SK-N-SH treated with all-trans-retinoic acid at 6 μM for 48 hours (cell line): ENCODE measurements around the gene PRPF38B.

Experiments used
- ATAC-seq: fragments of 200-7000 bp; cut with Tn5 transposase; 3 replicates; pipeline ENCODE4 v1.9.1; 2020; ENCODE audit warnings: mild to moderate bottlenecking, moderate library complexity
- ARNTL ChIP-seq: fragments of 450-650 bp; formaldehyde crosslinking; IDR thresholded peaks from 2 replicates; pipeline ENCODE4 v1.5.0; 2020; ENCODE audit warnings: low read depth, mild to moderate bottlenecking, moderate library complexity, borderline replicate concordance
- BACH2 ChIP-seq: fragments of 250-450 bp; sonication (Bioruptor Pico); IDR thresholded peaks from 2 replicates; pipeline ENCODE4 v1.9.0; 2021; ENCODE audit warnings: mild to moderate bottlenecking, borderline replicate concordance
- CREB5 ChIP-seq: fragments of 250-450 bp; sonication (Bioruptor Pico); IDR thresholded peaks from 2 replicates; pipeline ENCODE4 v1.5.1; 2020; ENCODE audit warnings: low read depth, mild to moderate bottlenecking, moderate library complexity
- CSDC2 ChIP-seq: fragments of 250-450 bp; sonication (Bioruptor Pico); IDR thresholded peaks from 2 replicates; pipeline ENCODE4 v1.5.0; 2020; ENCODE audit warnings: mild to moderate bottlenecking, moderate library complexity
- ESRRG ChIP-seq: fragments of 250-450 bp; sonication (Bioruptor Pico); IDR thresholded peaks from 2 replicates; pipeline ENCODE4 v1.6.1; 2021; ENCODE audit warnings: mild to moderate bottlenecking
- GLIS3 ChIP-seq: fragments of 250-450 bp; sonication (Bioruptor Pico); IDR thresholded peaks from 2 replicates; pipeline ENCODE4 v1.5.0; 2020; ENCODE audit warnings: mild to moderate bottlenecking, moderate library complexity
- POU6F1 ChIP-seq: fragments of 250-450 bp; sonication (Bioruptor Pico); IDR thresholded peaks from 2 replicates; pipeline ENCODE4 v1.8.0; 2021; ENCODE audit warnings: low read depth, mild to moderate bottlenecking, moderate library complexity, borderline replicate concordance
- PPARA ChIP-seq: fragments of 250-450 bp; sonication (Bioruptor Pico); IDR thresholded peaks from 2 replicates; pipeline ENCODE4 v1.5.0; 2020; ENCODE audit warnings: mild to moderate bottlenecking, borderline replicate concordance
- RARB ChIP-seq: fragments of 250-450 bp; sonication (Bioruptor Pico); IDR thresholded peaks from 2 replicates; pipeline ENCODE4 v1.8.0; 2021; ENCODE audit warnings: mild to moderate bottlenecking, moderate library complexity
- SNAI2 ChIP-seq: fragments of 250-450 bp; sonication (Bioruptor Pico); IDR thresholded peaks from 2 replicates; pipeline ENCODE4 v1.5.0; 2020; ENCODE audit warnings: mild to moderate bottlenecking, moderate library complexity
- TCF4 ChIP-seq: fragments of 250-450 bp; sonication (Bioruptor Pico); IDR thresholded peaks from 2 replicates; pipeline ENCODE4 v1.8.0; 2021; ENCODE audit warnings: mild to moderate bottlenecking, moderate library complexity, borderline replicate concordance
- TOX ChIP-seq: fragments of 250-450 bp; sonication (Bioruptor Pico); IDR thresholded peaks from 2 replicates; pipeline ENCODE4 v1.8.0; 2021; ENCODE audit warnings: mild to moderate bottlenecking, moderate library complexity, borderline replicate concordance
- ZC3H10 ChIP-seq: fragments of 250-450 bp; sonication (Bioruptor Pico); IDR thresholded peaks from 2 replicates; pipeline ENCODE4 v1.5.1; 2021; ENCODE audit warnings: mild to moderate bottlenecking, moderate library complexity
- ZFP3 ChIP-seq: fragments of 250-450 bp; sonication (Bioruptor Pico); IDR thresholded peaks from 2 replicates; pipeline ENCODE4 v1.5.0; 2020; ENCODE audit warnings: mild to moderate bottlenecking, moderate library complexity
- ZFP30 ChIP-seq: fragments of 450-650 bp; formaldehyde crosslinking; IDR thresholded peaks from 2 replicates; pipeline ENCODE4 v1.5.0; 2022; ENCODE audit warnings: mild to moderate bottlenecking, moderate library complexity
- ZNF565 ChIP-seq: fragments of 450-650 bp; formaldehyde crosslinking; conservative IDR thresholded peaks from 2 replicates; pipeline ENCODE4 v1.5.0; 2020; ENCODE audit warnings: low read depth, mild to moderate bottlenecking, moderate library complexity
- ZNF8 ChIP-seq: fragments of 450-650 bp; formaldehyde crosslinking; IDR thresholded peaks from 2 replicates; pipeline ENCODE4 v1.5.0; 2020; ENCODE audit warnings: mild to moderate bottlenecking, moderate library complexity
- TF ChIP-seq, protein P1 (sequence below): fragments of 250-450 bp; sonication (Bioruptor Pico); IDR thresholded peaks from 2 replicates; pipeline ENCODE4 v1.8.0; 2020; ENCODE audit warnings: mild to moderate bottlenecking, moderate library complexity, borderline replicate concordance
- TF ChIP-seq, protein P2 (sequence below): fragments of 250-450 bp; sonication (Bioruptor Pico); IDR thresholded peaks from 2 replicates; pipeline ENCODE4 v1.5.0; 2020; ENCODE audit warnings: mild to moderate bottlenecking, moderate library complexity
- TF ChIP-seq, protein P3 (sequence below): fragments of 250-450 bp; sonication (Bioruptor Pico); IDR thresholded peaks from 2 replicates; pipeline ENCODE4 v1.5.1; 2021; ENCODE audit warnings: mild to moderate bottlenecking, moderate library complexity

The PRPF38B gene

DNA sequence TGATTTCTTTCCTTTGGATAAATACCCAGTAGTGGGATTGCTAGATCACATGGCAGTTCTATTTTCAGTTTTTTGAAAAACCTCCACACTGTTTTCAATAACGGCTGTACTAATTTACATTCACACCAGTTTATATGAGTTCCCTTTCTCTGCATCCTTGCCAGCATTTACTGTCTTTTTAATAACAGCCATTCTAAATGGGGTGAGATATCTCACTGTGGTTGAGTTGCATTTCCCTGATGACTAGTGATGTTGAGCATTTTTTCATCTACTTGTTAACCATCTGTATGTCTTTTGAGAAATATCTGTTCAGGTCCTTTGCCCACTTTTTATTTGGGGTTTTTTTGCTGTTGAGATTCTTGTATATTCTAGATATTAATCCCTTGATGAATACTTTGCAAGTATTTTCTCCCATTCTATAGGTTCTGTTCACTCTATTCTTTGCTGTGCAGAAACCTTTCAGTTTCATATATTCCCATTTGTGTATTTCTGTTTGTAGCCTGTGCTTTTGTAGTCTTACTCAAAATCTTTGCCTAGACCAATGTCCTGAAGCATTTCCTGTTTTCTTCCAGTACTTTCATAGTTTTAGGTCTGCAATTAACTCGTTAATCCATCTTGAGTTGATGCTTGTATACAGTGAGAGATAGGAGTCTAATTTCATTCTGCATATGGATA is 38.5 kb upstream of the PRPF38B start (continued):
- TF ChIP-seq, protein P1, sequence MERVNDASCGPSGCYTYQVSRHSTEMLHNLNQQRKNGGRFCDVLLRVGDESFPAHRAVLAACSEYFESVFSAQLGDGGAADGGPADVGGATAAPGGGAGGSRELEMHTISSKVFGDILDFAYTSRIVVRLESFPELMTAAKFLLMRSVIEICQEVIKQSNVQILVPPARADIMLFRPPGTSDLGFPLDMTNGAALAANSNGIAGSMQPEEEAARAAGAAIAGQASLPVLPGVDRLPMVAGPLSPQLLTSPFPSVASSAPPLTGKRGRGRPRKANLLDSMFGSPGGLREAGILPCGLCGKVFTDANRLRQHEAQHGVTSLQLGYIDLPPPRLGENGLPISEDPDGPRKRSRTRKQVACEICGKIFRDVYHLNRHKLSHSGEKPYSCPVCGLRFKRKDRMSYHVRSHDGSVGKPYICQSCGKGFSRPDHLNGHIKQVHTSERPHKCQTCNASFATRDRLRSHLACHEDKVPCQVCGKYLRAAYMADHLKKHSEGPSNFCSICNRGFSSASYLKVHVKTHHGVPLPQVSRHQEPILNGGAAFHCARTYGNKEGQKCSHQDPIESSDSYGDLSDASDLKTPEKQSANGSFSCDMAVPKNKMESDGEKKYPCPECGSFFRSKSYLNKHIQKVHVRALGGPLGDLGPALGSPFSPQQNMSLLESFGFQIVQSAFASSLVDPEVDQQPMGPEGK (CRISPR knock-in tag): no peak
- TF ChIP-seq ZFP3 (CRISPR knock-in tag): no peak
- no peak for TF ChIP-seq ESRRG (CRISPR knock-in tag)
- TF ChIP-seq TOX: no peak
- TF ChIP-seq POU6F1 (CRISPR knock-in tag): no peak
- no peak for TF ChIP-seq BACH2
- TF ChIP-seq SNAI2 (CRISPR knock-in tag): no peak
- TF ChIP-seq RARB (CRISPR knock-in tag): no peak
- TF ChIP-seq GLIS3 (CRISPR knock-in tag): no peak

DNA sequence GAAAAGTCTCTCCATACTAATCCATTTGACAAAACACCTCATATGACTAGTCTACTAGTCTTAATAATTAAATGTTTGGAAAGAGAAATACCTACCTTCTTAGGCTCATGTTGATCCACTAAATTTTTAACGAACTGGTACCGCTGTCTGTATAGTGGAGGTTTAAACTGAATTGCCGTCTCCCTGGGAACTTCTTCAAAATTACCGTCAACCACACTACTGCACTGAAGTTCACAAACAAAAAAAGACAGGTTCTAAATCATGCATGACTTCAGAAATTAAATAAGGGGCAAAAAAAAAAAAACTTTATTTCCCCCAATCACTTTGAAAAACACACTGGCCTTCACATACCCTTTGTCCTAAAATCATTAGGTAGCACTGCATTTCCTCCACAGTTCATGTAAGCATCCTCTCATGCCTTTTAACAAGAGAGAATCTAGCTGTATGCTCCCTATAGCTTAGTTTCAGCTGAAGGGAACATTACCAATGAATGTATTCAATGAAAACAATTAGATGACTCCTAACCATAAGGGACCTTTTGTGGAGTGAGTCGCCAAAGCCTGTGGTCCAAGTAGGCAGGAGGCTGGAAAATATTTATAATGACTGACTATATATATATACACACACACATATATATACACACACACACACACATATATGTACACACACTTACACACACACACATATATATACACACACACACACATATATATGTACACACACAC is 34.6 kb upstream of the PRPF38B start:
- no peak for ATAC-seq
- no peak for TF ChIP-seq BACH2
- TF ChIP-seq, protein P2, sequence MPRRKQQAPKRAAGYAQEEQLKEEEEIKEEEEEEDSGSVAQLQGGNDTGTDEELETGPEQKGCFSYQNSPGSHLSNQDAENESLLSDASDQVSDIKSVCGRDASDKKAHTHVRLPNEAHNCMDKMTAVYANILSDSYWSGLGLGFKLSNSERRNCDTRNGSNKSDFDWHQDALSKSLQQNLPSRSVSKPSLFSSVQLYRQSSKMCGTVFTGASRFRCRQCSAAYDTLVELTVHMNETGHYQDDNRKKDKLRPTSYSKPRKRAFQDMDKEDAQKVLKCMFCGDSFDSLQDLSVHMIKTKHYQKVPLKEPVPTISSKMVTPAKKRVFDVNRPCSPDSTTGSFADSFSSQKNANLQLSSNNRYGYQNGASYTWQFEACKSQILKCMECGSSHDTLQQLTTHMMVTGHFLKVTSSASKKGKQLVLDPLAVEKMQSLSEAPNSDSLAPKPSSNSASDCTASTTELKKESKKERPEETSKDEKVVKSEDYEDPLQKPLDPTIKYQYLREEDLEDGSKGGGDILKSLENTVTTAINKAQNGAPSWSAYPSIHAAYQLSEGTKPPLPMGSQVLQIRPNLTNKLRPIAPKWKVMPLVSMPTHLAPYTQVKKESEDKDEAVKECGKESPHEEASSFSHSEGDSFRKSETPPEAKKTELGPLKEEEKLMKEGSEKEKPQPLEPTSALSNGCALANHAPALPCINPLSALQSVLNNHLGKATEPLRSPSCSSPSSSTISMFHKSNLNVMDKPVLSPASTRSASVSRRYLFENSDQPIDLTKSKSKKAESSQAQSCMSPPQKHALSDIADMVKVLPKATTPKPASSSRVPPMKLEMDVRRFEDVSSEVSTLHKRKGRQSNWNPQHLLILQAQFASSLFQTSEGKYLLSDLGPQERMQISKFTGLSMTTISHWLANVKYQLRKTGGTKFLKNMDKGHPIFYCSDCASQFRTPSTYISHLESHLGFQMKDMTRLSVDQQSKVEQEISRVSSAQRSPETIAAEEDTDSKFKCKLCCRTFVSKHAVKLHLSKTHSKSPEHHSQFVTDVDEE: no peak
- TF ChIP-seq ARNTL (CRISPR knock-in tag): no peak
- no peak for TF ChIP-seq TCF4 (CRISPR knock-in tag)
- no peak for TF ChIP-seq CSDC2 (CRISPR knock-in tag)

GRCh38 chr1:108661030-108661609 is 31.0 kb upstream of the PRPF38B start, which contains the start of gene HENMT1:
Gene HENMT1 (minus strand): TSS chr1:108661093. CDS start chr1:108659884, 1,209 bp downstream.
- ATAC-seq: peak; percentile 43; the same call in 2 of the 3 replicates

More at GRCh38 chr1:108661030-108661609, 31.0 kb upstream of the PRPF38B start, which contains the start of gene HENMT1:
- no peak for TF ChIP-seq ZFP3 (CRISPR knock-in tag)
- no peak for TF ChIP-seq ZNF8 (CRISPR knock-in tag)
- no peak for TF ChIP-seq ZFP30 (CRISPR knock-in tag)
- TF ChIP-seq POU6F1 (CRISPR knock-in tag): no peak
- no peak for TF ChIP-seq RARB (CRISPR knock-in tag)
- no peak for TF ChIP-seq ZC3H10 (CRISPR knock-in tag)
- TF ChIP-seq PPARA (CRISPR knock-in tag): no peak
- no peak for TF ChIP-seq GLIS3 (CRISPR knock-in tag)
- no peak for TF ChIP-seq ESRRG (CRISPR knock-in tag)
- TF ChIP-seq SNAI2 (CRISPR knock-in tag): no peak
- no peak for TF ChIP-seq CSDC2 (CRISPR knock-in tag)
- no peak for TF ChIP-seq BACH2
- TF ChIP-seq, protein P1 (CRISPR knock-in tag): no peak
- TF ChIP-seq TOX: no peak
- TF ChIP-seq ZNF565: no peak
- no peak for TF ChIP-seq CREB5 (CRISPR knock-in tag)
- TF ChIP-seq, protein P3, sequence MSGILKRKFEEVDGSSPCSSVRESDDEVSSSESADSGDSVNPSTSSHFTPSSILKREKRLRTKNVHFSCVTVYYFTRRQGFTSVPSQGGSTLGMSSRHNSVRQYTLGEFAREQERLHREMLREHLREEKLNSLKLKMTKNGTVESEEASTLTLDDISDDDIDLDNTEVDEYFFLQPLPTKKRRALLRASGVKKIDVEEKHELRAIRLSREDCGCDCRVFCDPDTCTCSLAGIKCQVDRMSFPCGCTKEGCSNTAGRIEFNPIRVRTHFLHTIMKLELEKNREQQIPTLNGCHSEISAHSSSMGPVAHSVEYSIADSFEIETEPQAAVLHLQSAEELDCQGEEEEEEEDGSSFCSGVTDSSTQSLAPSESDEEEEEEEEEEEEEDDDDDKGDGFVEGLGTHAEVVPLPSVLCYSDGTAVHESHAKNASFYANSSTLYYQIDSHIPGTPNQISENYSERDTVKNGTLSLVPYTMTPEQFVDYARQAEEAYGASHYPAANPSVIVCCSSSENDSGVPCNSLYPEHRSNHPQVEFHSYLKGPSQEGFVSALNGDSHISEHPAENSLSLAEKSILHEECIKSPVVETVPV (CRISPR knock-in tag): no peak
